Mammary epithelial cell (primary cell): ENCODE results near the gene SLC25A43.

Source experiments
- EZH2 ChIP-seq: IDR thresholded peaks from 2 replicates; pipeline ENCODE4 v1.6.1; 2012; ENCODE audit warnings: low read length, inconsistent platforms, borderline replicate concordance
- TF ChIP-seq, protein P1 (sequence below), 2 donors: IDR thresholded peaks in 1 of 2; conservative IDR thresholded peaks in 1 of 2; 2 replicates each; pipeline ENCODE4 v1.5.1; 2011 to 2012; ENCODE audit warnings: inconsistent platforms in 2 of 2, low read length in 2 of 2, mild to moderate bottlenecking in 2 of 2, control low read depth in 1 of 2, low read depth in 1 of 2; ENCODE audit not compliant: insufficient read depth in 1 of 2; ENCODE audit errors: extremely low read depth in 1 of 2

DNA sequence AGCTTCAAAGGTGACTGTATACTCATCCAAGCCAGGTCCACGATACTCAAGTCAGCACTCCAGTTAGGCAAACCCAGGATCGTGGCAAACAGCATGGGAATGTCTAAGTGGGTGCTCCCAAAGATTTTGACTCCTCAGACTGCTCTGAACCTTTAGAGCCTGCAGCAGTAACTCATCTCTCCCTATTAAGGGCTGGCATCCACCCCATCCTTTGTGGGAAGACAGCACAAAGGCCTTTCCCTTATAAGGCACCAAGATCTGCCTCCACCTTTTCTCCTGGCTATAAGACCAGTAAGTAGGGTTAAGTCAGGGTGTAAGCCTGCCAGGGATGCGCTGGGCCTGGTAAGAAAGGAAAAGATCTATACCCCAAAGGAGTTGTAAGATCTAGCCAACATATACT is 23.6 kb upstream of the SLC25A43 start:
- TF ChIP-seq, protein P1, sequence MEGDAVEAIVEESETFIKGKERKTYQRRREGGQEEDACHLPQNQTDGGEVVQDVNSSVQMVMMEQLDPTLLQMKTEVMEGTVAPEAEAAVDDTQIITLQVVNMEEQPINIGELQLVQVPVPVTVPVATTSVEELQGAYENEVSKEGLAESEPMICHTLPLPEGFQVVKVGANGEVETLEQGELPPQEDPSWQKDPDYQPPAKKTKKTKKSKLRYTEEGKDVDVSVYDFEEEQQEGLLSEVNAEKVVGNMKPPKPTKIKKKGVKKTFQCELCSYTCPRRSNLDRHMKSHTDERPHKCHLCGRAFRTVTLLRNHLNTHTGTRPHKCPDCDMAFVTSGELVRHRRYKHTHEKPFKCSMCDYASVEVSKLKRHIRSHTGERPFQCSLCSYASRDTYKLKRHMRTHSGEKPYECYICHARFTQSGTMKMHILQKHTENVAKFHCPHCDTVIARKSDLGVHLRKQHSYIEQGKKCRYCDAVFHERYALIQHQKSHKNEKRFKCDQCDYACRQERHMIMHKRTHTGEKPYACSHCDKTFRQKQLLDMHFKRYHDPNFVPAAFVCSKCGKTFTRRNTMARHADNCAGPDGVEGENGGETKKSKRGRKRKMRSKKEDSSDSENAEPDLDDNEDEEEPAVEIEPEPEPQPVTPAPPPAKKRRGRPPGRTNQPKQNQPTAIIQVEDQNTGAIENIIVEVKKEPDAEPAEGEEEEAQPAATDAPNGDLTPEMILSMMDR (conservative IDR thresholded peaks at IDR 0.05 in 1 of 2, IDR thresholded peaks at IDR 0.05 in 1 of 2; ENCODE audit: extremely low read depth in 1 of 2, insufficient read depth in 1 of 2, low read depth in 1 of 2, low read length in 2 of 2), result no peak
- no peak for TF ChIP-seq EZH2
